Measurements from ENCODE around the gene PIP4K2C. TPM values are rescaled to one million over a fixed set of nuclear protein-coding genes. Genes with fewer than 3 reads are reported as not detected.
A peak's percentile ranks its signal among the peaks of the same experiment; 100 is the strongest.
"Not testable (repeated sequence)": the region's sequence is repeated elsewhere in the genome, so short reads cannot be mapped to it uniquely, and the experiment has no call there.

Gene PIP4K2C
- total and polyA plus RNA-seq, 4 donors = 13.7 to 42.2 (median 20.8) TPM

- Histone ChIP-seq H3K9me3 (ENCODE audit: control insufficient read depth in 4 of 4, insufficient read depth in 3 of 4, low read length in 3 of 4) (no peaks in the 10 kb centered on the region), H3K4me1 (ENCODE audit: control insufficient read depth in 5 of 5, insufficient read depth in 5 of 5, low read length in 5 of 5) (no peaks in the 10 kb centered on the region), H3K36me3 (ENCODE audit: control insufficient read depth in 4 of 4, insufficient read depth in 4 of 4, low read length in 4 of 4) (no peaks in the 10 kb centered on the region), H3K27me3 (ENCODE audit: control insufficient read depth in 3 of 3, insufficient read depth in 3 of 3, low read length in 2 of 3) (no peaks in the 10 kb centered on the region), H3K4me3 (no peak overlapping the region), H3K27ac (ENCODE audit: low read depth in 1 of 2, low read length in 1 of 2) (no peak overlapping the region), H3K9ac (ENCODE audit: insufficient read depth in 1 of 2, low read length in 2 of 2) (no peak overlapping the region)
- DNase-seq (no peak), ATAC-seq (ENCODE audit: insufficient read depth, low FRiP score) (no peak)
- 30 to 45% methylated on average over 4 of the region's 4 CpGs for WGBS, 2 donors
- TF ChIP-seq, protein P1, sequence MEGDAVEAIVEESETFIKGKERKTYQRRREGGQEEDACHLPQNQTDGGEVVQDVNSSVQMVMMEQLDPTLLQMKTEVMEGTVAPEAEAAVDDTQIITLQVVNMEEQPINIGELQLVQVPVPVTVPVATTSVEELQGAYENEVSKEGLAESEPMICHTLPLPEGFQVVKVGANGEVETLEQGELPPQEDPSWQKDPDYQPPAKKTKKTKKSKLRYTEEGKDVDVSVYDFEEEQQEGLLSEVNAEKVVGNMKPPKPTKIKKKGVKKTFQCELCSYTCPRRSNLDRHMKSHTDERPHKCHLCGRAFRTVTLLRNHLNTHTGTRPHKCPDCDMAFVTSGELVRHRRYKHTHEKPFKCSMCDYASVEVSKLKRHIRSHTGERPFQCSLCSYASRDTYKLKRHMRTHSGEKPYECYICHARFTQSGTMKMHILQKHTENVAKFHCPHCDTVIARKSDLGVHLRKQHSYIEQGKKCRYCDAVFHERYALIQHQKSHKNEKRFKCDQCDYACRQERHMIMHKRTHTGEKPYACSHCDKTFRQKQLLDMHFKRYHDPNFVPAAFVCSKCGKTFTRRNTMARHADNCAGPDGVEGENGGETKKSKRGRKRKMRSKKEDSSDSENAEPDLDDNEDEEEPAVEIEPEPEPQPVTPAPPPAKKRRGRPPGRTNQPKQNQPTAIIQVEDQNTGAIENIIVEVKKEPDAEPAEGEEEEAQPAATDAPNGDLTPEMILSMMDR (IDR thresholded peaks at IDR 0.05; ENCODE audit: control extremely low read depth, extremely low read depth) = no peak
Observed at GRCh38 chr12:57563358-57563757, 27.6 kb upstream of the PIP4K2C start.

DNA sequence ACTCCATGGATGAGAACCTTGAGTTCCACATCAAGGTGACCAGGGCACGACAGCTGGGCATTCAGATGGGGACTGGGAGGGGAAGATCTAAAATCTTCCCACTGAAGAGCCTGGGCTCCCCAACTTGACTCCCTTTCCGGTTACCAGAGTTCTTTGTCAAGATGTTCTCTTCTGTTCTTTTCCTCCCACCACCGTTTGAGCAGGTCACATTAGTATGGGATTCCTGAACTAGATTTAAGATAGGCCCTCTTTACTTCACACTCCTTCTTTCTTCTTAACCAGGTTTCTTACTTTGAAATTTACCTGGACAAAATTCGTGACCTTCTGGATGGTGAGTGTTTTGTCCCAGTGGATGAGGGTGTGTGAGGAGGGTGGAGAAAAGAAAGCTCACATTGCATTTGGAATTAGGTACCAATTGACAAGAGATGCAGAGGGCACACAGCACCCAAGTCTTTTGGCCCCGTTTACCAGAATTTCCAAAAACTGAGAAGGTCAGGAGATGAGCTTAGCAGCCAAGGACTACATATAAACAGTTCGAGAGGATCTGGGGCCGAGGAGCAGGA lies 26.7 kb upstream of the PIP4K2C start:
- Histone ChIP-seq H3K9me3 (ENCODE audit: control insufficient read depth in 4 of 4, insufficient read depth in 3 of 4, low read length in 3 of 4) (no peaks in the 10 kb centered on the region), H3K27me3 (ENCODE audit: control insufficient read depth in 3 of 3, insufficient read depth in 3 of 3, low read length in 2 of 3) (no peaks in the 10 kb centered on the region), H3K4me1 (ENCODE audit: control insufficient read depth in 5 of 5, insufficient read depth in 5 of 5, low read length in 5 of 5) (no peaks in the 10 kb centered on the region), H3K4me3 (no peak overlapping the region), H3K36me3 (ENCODE audit: control insufficient read depth in 4 of 4, insufficient read depth in 4 of 4, low read length in 4 of 4) (no peaks in the 10 kb centered on the region), H3K27ac (ENCODE audit: low read depth in 1 of 2, low read length in 1 of 2) (no peak overlapping the region), H3K9ac (ENCODE audit: insufficient read depth in 1 of 2, low read length in 2 of 2) (no peak overlapping the region)
- 85 to 93% methylated on average over 7 of the region's 7 CpGs for WGBS, 2 donors
- TF ChIP-seq, protein P1 (IDR thresholded peaks at IDR 0.05; ENCODE audit: control extremely low read depth, extremely low read depth) = no peak
- DNase-seq (no peak), ATAC-seq (ENCODE audit: insufficient read depth, low FRiP score) (no peak)

DNA sequence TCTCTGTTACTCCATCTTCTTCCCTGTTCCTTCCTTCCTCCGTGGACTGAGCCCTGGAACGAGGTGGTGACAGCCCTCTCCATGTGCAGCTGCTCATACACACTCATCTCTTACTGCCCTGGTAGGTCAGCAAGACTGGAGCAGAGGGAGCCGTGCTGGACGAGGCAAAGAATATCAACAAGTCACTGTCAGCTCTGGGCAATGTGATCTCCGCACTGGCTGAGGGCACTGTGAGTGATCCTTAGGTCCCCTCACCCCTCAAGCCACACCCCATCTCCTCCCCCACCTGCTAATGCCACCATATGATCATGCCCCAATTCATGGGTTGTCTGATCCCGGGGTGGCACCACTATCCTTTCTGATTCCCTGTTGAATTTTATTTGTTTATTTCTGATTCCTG lies 22.2 kb upstream of the PIP4K2C start:
- DNase-seq (peak in 1 of 3 donors; percentile 29), ATAC-seq (ENCODE audit: insufficient read depth, low FRiP score) (no peak)
- Histone ChIP-seq H3K36me3 (ENCODE audit: control insufficient read depth in 4 of 4, insufficient read depth in 4 of 4, low read length in 4 of 4) (no peaks in the 10 kb centered on the region), H3K9ac (ENCODE audit: insufficient read depth in 1 of 2, low read length in 2 of 2) (no peak overlapping the region), H3K27ac (ENCODE audit: low read depth in 1 of 2, low read length in 1 of 2) (no peak overlapping the region), H3K27me3 (ENCODE audit: control insufficient read depth in 3 of 3, insufficient read depth in 3 of 3, low read length in 2 of 3) (no peaks in the 10 kb centered on the region), H3K4me3 (no peak overlapping the region), H3K9me3 (ENCODE audit: control insufficient read depth in 4 of 4, insufficient read depth in 3 of 4, low read length in 3 of 4) (no peaks in the 10 kb centered on the region), H3K4me1 (ENCODE audit: control insufficient read depth in 5 of 5, insufficient read depth in 5 of 5, low read length in 5 of 5) (no peaks in the 10 kb centered on the region)
- TF ChIP-seq, protein P1 (IDR thresholded peaks at IDR 0.05; ENCODE audit: control extremely low read depth, extremely low read depth) = no peak
- 61 to 73% methylated on average over 6 of the region's 6 CpGs for WGBS, 2 donors

- Histone ChIP-seq H3K36me3 (ENCODE audit: control insufficient read depth in 4 of 4, insufficient read depth in 4 of 4, low read length in 4 of 4) (no peaks in the 10 kb centered on the region), H3K4me1 (ENCODE audit: control insufficient read depth in 5 of 5, insufficient read depth in 5 of 5, low read length in 5 of 5) (no peaks in the 10 kb centered on the region), H3K4me3 (no peak overlapping the region), H3K27ac (ENCODE audit: low read depth in 1 of 2, low read length in 1 of 2) (no peak overlapping the region), H3K9me3 (ENCODE audit: control insufficient read depth in 4 of 4, insufficient read depth in 3 of 4, low read length in 3 of 4) (no peaks in the 10 kb centered on the region), H3K9ac (ENCODE audit: insufficient read depth in 1 of 2, low read length in 2 of 2) (no peak overlapping the region), H3K27me3 (ENCODE audit: control insufficient read depth in 3 of 3, insufficient read depth in 3 of 3, low read length in 2 of 3) (no peaks in the 10 kb centered on the region)
- WGBS, 2 donors = 88 to 92% methylated on average over 18 of the region's 18 CpGs
- ATAC-seq (ENCODE audit: insufficient read depth, low FRiP score) (no peak), DNase-seq (no peak)
- TF ChIP-seq, protein P1 (IDR thresholded peaks at IDR 0.05; ENCODE audit: control extremely low read depth, extremely low read depth) = no peak
Observed at GRCh38 chr12:57569858-57570257, 21.1 kb upstream of the PIP4K2C start.

GRCh38 chr12:57570438-57570837 lies 20.6 kb upstream of the PIP4K2C start:
- not testable (repeated sequence) for H3K9me3 ChIP-seq (ENCODE audit: control insufficient read depth in 4 of 4, insufficient read depth in 3 of 4, low read length in 3 of 4); H3K27ac ChIP-seq (ENCODE audit: low read depth in 1 of 2, low read length in 1 of 2); H3K9ac ChIP-seq (ENCODE audit: insufficient read depth in 1 of 2, low read length in 2 of 2); H3K36me3 ChIP-seq (ENCODE audit: control insufficient read depth in 4 of 4, insufficient read depth in 4 of 4, low read length in 4 of 4); ATAC-seq (ENCODE audit: insufficient read depth, low FRiP score); H3K4me1 ChIP-seq (ENCODE audit: control insufficient read depth in 5 of 5, insufficient read depth in 5 of 5, low read length in 5 of 5); DNase-seq; H3K27me3 ChIP-seq (ENCODE audit: control insufficient read depth in 3 of 3, insufficient read depth in 3 of 3, low read length in 2 of 3); H3K4me3 ChIP-seq
- 89 to 91% methylated on average over 13 of the region's 13 CpGs for WGBS, 2 donors

Data from lung (tissue), 12 donors.